DMS79 treated with DMSO at 0.1 percent for 48 hours (cell line): ENCODE results near the gene VPS37C.
"Not testable (repeated sequence)": the region's sequence is repeated elsewhere in the genome, so short reads cannot be mapped to it uniquely, and the experiment has no call there.

Experiments
- DNase-seq: peaks from one replicate; lab custom pipeline; 2025; lab: John Stamatoyannopoulos, UW

The VPS37C gene

DNA sequence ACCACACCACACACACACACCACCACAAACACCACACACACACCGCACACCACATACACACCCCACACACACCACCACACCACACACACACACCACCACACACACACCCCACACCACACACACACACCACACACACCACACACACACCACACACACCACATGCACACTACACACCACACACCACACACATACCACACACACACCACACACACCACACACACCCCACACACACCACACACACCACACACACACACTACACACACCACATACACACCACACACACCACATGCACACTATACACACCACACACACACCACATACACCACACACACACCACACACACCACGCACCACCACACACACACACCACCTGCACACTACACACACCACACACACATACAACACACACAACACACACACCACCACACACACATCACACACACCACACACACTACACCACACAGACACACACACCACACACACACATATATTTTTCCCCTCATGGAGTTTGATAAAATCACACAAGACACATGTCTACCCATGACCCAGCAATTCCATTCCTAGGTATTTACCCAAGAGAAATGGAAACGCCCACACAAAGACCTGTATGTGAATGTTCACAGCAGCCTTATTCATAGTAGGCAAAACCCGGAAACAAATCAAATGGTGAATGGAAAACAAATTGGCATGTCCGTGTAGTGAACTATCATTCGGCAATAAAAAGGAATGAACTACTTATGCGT, 44.6 kb downstream of the VPS37C start:
- DNase-seq: no peak

DNA sequence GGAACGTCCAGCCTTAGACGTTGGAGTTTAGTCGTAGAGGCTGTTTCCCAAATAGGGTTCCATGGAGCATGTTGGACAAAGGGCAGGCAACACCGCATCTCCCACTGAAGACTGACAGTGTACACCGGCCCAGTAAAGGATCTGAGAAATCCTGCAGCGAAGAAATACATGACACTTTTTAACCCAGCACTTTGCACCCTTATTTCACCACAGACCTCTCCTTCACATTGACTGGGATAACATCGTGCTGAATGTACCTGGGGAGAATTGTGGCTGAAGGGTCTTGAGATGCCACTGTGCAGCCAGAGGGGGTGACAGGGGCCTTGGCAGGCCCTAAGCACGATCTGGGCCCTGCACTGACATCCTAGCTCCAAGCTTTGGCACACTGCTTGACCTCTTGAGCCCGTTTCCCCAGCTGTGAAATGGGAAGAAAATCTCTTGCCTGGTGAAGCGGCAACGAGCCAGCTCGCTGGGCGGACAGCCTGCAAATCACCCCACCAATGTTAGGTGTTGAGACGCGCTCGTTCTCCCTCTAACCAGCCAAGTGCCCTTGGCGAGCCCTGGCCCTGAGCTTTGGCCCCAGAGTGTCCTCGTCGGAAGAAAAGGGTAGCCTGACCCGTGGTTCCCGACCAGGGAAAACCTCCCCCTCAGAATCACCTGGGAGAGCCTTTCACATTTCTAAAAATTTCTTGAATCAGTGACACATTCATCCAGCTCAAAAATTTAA, 45.6 kb downstream of the VPS37C start:
- no peak for DNase-seq

DNA sequence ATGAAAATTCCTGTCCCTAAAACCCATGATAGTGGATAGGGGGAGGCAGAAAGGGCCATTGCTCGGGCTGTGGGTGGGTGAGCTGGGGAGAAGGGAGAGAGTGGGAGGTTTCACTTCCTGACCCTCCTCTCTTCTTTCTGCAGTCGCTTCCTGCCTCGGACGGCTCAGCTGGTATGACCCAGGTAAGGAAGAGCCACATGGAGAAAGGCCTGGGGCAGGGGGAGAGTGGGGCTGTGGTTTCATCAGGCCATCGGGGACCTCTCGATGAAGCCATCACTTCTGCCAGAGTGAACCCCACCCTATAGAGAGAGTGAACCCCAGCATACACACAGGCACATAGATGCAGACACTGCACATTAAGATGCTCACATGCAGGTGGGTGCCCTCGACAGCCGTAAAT, 46.3 kb downstream of the VPS37C start:
- DNase-seq: no peak

DNA sequence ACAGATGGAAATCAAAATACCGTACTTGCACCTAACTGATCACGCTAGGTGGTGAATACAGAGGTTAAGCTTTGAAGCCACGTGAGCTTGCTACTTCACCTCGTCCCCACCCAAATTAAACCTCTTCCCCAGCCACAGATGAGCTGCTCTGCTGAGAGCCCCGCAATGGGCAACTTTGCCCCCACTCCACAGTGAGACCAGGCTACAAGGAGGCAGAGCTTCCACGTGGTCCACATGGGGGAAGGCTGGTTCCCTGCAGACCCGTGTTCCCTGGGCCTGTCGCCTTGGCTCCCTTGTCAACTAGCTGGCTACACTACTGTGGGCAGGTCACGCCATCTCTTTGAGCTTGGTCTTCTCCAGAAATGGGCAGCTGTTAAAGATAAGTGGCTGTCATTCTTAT, 48.0 kb downstream of the VPS37C start:
- no peak for DNase-seq

DNA sequence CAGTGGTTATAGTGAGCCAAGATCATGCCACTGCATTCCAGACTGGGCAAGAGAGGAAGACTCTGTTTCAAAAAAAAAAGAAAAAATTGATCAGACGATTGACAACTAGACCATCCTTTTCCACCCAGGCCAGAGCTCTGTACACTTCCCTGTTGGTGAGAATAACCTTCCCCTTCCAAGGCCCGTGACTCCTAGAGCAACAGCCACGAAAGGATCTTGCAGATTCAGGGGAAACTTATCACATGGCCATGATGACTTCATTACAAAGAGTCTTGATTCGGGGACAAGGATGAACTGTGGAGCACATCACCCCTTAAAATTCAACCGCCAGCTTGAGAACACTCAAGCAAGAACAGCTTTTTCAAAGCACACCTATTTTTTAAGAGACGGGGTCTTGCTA, 48.7 kb downstream of the VPS37C start:
- no peak for DNase-seq

DNA sequence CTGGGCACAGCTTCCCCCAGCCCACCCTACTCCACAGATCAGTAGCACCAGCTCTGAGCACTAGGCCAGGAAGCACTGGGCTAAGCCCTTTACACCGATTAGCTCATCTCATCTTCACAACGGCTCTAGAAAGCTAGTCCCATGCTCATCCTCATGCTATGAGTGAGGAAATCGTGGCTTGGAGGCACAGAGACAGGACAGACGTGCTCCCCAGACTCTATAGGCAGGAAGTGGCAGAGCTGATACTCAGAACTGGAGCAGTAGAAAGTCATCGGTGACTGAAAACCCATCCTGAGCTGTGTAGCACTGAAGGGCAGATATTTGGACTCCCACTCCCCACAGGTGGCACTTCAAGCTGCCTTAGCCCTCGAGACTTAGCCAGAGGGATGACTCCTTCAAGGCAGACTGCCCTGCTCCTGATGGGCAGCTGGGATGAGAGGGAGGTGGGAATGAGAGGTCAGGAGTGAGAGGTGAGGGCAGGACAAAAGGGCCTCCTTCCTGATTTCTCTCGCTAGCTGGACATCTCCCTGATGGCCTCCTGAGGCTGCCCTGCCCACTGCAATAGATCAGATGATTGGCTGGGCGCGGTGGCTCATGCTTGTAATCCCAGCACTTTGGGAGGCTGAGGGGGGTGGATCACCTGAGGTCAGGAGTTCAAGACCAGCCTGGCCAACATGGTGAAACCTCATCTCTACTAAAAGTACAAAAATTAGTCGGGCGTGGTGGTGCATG, 49.3 kb downstream of the VPS37C start:
- DNase-seq: no peak

DNA sequence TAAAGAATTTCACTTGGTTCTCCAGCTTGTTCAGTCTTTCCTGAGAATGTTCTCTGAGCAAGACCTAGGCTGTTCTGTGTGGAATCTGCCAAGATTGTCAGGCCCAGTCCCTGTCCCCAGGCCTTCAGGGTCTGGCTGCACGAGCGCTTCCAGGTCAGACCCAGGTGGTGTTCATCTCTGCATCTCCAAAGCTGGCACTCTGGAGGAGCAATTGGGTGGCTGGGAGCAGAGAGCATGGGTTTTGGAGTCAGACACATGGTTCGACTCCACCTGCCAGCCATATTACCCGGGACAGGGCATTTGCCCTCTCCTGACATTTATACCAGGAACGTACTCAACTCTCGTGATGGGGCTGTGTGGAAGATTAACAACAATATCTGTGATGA, 50.2 kb downstream of the VPS37C start:
- no peak for DNase-seq

DNA sequence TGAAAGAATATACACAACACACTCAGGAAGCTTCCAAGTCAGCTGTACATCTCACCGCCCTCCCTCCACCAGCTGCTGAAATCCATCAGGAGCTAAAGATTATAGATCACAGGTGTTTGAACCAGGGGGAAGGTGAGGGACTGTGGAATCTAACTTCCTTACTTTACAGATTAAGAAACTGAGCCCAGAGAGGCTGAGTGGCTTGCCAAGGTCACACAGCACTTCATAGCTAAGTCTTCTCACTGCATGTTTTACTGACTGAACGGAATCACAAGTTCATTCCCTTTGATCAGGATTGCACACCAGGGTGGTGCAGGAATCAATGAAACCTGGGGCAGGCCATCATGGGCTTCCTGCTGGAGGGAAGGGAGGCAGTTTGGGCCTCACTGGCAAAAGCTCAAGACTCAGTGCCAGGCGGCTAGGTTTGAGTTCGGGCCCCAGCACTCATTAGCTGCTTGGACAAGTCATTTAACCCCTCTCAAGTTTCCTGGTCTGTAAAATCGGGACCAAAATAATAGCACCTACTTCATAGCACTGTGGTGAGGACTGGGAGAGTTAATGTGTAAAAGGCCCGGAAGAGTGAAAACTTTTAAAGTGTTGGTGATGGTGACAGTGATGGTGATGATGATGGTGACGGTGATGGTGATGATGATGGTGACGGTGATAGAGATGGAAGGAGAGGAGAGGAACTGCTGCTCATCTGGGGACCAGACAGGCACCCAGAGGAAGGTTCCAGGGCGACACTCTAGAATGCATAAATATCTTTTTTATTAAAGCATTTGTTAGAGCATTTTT, 50.8 kb downstream of the VPS37C start:
- no peak for DNase-seq

DNA sequence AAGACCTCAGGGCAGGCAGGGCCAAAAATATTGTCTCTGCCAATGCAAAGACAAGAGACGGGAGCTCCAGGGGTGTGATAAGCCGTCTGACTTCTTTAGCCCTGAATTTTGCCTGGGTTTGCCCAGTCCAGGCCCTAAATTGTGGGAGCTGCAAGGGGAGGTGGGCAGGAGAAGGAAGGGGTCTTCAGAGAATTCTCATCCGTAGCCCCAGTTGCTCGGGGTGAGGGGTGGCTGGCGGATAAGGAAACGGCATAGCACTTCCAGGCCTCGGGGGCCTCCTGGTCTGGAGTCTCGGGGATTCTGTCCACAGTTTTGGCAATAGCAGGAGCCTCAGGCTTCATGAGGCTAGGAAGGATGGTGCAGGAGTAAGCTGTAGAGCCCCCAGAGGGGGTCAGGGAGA, 51.6 kb downstream of the VPS37C start:
- no peak for DNase-seq

DNA sequence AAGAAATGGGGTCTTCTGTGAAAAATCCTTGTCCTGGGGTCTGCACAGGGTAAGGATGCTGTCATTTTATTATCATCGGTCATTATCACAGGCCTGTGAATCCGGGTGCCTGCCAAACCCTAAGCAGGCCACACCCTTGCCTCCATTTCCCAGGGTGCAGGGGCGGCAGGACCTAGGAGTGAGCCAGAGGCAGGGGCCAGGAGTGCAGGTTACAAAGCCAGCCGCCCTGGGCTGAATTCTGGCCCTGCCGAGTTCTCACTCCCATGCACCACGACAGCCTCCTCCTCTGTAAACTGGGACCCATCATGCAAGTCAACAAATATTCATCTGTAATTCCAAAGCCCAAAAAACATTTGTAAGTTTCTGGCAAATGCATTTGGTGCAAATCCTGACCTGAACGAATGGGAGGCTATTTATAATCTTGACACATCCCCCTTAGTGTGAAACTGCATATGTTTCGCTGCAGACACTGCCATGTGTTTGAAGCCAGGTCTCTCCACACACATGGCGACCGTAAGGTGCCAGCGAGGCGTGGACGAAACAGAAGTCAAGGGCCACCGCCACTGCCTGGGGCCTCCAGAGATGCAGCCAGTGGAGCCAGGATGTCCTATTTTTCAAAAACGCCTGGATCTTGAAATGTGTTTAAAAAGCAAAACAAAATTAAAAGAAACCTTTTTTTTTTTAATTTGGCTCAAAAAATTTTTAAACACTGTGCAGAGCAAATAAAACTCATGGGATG, 52.2 kb downstream of the VPS37C start:
- DNase-seq: no peak

DNA sequence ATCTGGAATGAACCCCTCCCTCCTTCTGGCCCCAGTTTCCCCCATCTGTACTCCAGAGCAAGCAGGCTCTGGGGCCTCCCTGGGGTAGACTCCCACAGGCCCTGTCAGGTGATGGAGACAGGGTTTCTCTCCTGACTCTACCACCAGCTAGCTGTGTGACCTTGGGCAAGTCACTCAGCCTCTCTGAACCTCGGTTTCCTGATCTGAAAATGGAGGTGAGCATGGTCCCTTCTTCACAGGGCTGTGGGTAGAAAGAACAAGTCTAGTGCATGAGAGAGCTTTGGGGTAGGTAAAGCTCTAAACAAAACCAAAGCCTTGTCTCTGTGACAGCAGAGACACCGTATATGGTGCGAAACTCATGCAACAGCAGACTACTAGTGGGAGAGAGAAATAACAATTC, 53.3 kb downstream of the VPS37C start:
- no peak for DNase-seq

DNA sequence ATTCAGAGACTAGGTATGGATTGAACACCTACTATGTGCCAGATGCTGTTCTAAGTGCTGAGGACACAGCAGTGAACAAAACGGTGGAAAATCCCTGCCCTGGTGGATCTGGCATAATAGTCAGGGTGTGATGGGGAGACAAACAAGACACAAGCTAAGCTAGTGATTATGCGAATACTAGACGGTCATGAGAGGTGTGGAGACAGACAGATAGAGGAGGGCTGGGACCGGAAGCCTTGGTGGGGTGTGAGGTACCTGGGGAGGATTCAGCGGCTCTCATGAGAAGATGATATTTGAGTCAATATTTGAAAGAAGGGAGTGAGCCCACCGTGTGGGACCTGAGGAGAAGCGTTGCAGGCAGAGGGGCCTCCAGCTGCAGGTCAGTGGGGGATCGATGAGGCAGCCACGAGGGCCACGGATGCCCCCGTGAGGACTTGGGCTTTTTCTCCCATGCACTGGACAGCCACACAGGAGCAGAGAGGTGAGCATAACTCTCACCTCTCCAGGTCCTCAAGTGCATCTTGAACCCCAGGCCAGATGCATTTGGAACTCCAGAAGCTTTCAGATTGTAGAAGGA, 54.2 kb downstream of the VPS37C start:
- DNase-seq: no peak

DNA sequence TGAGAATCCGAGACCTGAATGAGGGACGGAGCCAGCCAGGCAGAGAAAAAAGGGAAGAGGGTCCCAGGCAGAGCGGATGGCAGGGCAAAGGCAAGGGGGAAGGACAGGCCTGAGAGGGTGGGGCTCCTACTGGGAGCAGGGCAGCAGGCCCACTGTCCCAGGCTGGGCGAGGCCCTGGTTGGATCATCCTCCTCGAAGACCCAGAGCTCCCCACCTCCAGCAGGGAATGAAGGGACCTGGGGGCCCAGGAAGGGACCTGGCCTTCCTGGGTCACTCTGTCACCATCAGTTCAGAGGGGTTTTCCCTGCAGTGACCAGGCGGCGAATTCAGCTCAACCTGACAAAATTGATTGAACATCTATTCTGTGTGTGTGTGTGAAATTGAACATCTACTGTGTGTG, 54.9 kb downstream of the VPS37C start:
- DNase-seq: no peak

DNA sequence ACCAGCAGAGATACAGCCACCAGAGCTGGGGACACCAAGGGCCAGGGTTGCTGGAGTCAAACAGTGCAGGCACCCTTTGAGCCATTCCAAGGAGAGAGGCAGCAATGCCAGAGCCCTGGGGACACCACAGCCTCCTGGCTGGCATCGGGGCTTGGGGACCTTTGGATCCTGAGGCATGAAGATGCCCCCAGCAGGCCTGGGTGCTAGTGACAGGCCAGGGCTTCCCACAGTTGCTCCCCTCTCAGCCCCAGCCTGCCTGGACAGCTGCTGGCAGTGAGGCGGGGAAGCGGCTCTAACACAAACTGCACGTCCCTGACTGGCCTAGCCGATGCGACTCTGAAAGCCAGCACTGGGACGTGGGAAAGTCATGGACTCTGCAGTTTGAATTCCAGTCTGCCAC, 56.3 kb downstream of the VPS37C start:
- DNase-seq: no peak

DNA sequence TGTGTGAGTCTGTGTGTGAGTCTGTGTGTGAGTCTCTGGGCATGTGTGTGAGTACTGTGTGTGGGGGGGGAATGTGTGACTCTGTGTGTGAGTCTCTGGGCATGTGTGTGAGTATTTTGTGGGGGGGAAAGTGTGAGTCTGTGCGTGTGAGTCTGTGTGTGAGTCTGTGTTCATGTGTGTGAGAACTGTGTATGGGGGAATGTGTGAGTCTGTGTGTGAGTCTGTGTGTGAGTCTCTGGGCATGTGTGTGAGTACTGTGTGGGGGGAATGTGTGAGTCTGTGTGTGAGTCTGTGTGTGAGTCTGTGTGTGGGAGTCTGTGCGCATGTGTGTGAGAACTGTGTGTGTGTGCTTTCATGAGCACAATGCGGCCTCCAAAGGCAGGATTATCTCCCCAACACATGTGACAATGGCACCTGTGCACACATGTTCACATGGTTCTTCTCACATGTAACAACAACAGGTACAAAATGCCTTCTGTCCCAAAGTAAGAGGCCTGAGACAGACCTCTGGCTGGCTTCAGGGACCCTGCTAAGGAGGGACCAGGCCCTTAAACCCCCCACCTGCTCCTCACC, 57.3 kb downstream of the VPS37C start:
- DNase-seq: no peak

DNA sequence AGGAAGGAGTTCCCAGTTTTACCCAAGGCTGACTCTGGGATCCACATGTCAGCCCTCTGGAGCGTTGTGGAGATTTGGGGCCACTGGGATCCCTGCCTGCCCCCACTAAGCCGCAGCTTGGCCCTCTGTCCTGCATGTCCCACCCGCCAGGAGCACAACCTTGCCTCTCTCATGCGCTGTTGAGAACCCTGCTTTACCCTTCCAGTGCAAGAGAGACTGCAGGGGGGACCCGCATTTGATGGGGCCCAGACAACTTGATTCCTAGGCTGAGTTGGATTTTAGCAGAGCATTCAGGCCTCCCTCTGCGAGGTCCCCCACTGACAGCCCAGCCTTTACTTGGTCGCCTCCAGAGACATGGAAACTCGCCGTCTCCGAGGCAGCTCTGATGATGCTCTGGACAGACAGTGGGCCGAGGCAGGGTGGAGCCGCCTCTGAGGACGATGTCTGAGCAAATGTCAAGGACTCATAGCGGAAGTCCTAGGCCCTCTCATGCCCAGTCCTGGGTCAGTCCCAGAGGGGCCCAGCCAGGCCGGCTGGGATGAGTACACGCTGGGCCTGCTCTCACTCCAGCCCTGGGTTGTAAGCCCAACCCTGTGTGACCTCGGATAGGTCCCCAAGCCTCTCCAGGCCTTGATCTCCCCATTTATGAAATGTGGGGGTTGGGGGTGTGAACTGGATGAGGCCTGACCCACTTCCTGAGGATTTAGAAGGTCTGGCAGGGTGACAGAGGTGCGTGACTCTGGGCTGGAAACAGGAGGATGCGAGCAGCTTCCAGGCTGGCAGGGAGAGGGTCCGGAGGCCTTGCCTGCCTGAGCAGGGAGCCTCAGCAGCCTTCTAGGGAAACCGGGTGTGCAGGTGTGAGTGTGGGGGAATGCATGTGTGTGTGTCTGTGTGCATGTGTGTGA, 58.3 kb downstream of the VPS37C start:
- no peak for DNase-seq

DNA sequence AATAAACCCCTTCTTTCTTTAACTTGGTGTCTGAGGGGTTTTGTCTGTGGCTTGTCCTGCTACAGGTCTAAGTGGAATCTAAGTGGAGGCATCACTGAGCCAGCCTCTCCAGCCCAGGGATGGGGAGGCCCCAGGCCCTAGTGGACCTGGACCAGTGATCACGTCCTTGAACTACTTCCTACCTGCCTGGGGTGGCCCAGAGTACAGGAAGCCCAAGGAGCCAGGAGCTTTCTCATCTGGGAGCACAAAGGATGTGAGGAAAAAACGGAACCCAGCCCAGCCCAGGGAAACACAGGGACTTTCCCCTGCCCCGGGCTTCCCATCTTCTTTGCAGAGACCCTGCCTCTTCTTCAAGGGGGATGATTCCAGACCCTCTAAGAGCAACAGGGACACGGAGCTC, 62.4 kb downstream of the VPS37C start:
- DNase-seq: no peak

DNA sequence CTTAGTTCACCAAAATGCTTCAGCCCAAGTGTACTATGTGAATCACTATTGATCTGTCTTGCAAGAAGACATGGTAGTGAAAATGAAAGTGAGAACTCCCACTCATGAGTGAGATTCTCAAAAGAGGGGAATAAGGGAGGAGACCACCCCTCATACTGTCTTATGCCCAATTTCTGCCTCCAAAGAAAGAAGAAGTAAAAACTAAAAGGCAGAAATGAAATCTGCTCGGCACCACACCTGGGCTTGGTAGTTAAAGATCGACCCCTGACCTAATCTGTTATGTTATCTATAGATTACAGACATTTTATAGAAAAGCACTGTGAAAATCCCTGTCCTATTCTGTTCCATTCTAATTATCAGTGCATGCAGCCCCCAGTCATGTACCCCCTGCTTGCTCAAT, 63.0 kb downstream of the VPS37C start:
- DNase-seq: not testable (repeated sequence)

DNA sequence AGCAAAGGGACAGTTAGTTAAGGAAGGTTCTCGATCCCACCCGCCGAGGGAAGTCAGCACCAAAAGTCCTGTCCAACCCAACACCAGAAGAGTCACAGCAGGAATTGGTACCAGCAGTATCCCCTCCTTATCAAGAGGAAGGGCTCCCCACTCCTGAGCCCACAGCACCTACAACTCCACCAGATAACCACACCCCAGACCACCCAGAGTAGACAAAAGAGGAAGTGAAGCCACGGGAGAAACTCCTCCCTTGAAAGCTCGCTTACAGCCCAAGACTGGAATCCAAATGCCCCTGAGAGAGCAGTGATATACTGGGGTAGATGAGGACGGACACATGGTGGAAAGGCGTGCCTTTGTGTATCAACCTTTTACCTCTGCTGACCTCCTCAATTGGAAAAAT, 66.2 kb downstream of the VPS37C start:
- DNase-seq: no peak

DNA sequence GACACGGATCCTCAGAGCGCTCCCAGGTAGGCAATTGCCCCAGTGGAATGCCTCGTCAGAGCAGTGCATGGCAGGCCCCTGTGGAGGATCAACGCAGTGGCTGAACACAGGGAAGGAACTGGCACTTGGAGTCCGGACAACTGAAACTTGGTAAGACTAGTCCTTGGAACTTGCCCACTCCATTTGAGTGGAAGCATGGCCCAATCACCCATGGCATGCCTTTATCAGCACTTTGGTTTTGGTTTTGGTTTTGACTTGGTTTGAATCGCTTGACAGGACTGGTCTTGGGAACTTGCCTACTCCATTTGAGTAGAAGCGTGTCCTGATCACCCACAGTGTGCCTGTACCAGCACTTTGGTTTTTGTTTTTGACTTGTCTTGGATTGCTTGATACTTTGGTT, 67.1 kb downstream of the VPS37C start:
- not testable (repeated sequence) for DNase-seq
